HG02852 (cell line): ENCODE results near the gene CXCR3.
"Not testable (repeated sequence)": the region's sequence is repeated elsewhere in the genome, so short reads cannot be mapped to it uniquely, and the experiment has no call there.

Experiments
- ATAC-seq: cut with Tn5 transposase; IDR thresholded peaks from one replicate; pipeline ENCODE4 v1.9.1; 2021; ENCODE audit warnings: mild to moderate bottlenecking, moderate library complexity; ENCODE audit not compliant: unreplicated experiment

CXCR3 gene

GRCh38 chrX:71611736-71612135 lies 6.6 kb downstream of the CXCR3 start:
- not testable (repeated sequence) for ATAC-seq

- no peak for ATAC-seq
Observed at GRCh38 chrX:71609095-71609750, 9.1 kb downstream of the CXCR3 start.

- no peak for ATAC-seq
Observed at GRCh38 chrX:71607488-71607887, 10.8 kb downstream of the CXCR3 start.

GRCh38 chrX:71606536-71607216 lies 11.6 kb downstream of the CXCR3 start:
- no peak for ATAC-seq

GRCh38 chrX:71604796-71605568 lies 13.3 kb downstream of the CXCR3 start:
- ATAC-seq = no peak

- ATAC-seq = no peak
Observed at GRCh38 chrX:71604141-71604540, 14.2 kb downstream of the CXCR3 start.

GRCh38 chrX:71603618-71604017 lies 14.7 kb downstream of the CXCR3 start:
- ATAC-seq = no peak

- no peak for ATAC-seq
Observed at GRCh38 chrX:71599965-71600364, 18.3 kb downstream of the CXCR3 start.

GRCh38 chrX:71593210-71593609 lies 25.1 kb downstream of the CXCR3 start:
- ATAC-seq = not testable (repeated sequence)

- ATAC-seq = no peak
Observed at GRCh38 chrX:71586929-71587328, 31.4 kb downstream of the CXCR3 start.

GRCh38 chrX:71581210-71581609 lies 37.1 kb downstream of the CXCR3 start:
- no peak for ATAC-seq

GRCh38 chrX:71579990-71580380 lies 38.3 kb downstream of the CXCR3 start:
- no peak for ATAC-seq

GRCh38 chrX:71579136-71579989 lies 38.9 kb downstream of the CXCR3 start:
- no peak for ATAC-seq

GRCh38 chrX:71578253-71579135 lies 39.8 kb downstream of the CXCR3 start, which contains the start of gene GCNA:
TSS of gene GCNA (plus strand) at chrX:71578437. CDS start at chrX:71580822, 2,385 bp downstream.
- no peak for ATAC-seq

GRCh38 chrX:71577682-71578081 lies 40.6 kb downstream of the CXCR3 start:
- ATAC-seq = no peak

GRCh38 chrX:71573590-71573989 lies 44.7 kb downstream of the CXCR3 start:
- no peak for ATAC-seq

- ATAC-seq = not testable (repeated sequence)
Observed at GRCh38 chrX:71571390-71571789, 46.9 kb downstream of the CXCR3 start.
